LNCaP clone FGC (cell line): Measurements from ENCODE around the gene SP2.

Experiments
- DNase-seq: peaks from one replicate; pipeline ENCODE4 v3.0.0-alpha.2; 2011; ENCODE audit warnings: low read depth
- H3K4me3 ChIP-seq: 2 replicates; pipeline ENCODE4 v1.5.1; 2011; ENCODE audit warnings: mild to moderate bottlenecking, low read depth, low read length, control low read depth
- CTCF ChIP-seq: IDR thresholded peaks from 2 replicates; pipeline ENCODE4 v1.5.1; 2012; ENCODE audit warnings: mild to moderate bottlenecking; ENCODE audit not compliant: control insufficient read depth, insufficient read depth; ENCODE audit errors: extremely low read depth

Gene SP2

DNA sequence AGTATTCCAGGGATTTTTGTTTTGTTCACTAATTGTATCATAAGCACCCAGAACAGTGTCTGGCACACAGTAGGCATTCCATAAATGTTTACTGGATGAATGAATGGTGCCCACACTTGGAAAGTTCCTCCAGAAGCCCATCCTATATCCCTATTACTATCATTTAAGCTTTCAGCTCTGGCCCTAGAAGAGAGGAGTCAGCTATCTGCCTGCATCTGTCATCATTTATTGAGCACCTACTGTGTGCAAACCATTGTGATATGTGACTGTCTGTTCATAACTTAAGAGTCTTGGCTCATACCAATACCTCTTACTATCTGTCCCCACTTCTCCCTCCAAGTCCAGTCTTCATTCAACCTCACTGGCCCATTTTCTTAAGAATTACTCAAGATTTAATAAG is 25.0 kb upstream of the SP2 start:
- no peak overlapping the region for H3K4me3 ChIP-seq
- no peak for TF ChIP-seq CTCF
- no peak for DNase-seq

GRCh38 chr17:47872019-47872650 is 23.9 kb upstream of the SP2 start:
- H3K4me3 ChIP-seq, result no peak overlapping the region
- TF ChIP-seq CTCF, result no peak
- no peak for DNase-seq

- H3K4me3 ChIP-seq, result no peak overlapping the region
- DNase-seq, result no peak
- no peak for TF ChIP-seq CTCF
These were observed 23.3 kb upstream of the SP2 start for GRCh38 chr17:47872651-47873161.

DNA sequence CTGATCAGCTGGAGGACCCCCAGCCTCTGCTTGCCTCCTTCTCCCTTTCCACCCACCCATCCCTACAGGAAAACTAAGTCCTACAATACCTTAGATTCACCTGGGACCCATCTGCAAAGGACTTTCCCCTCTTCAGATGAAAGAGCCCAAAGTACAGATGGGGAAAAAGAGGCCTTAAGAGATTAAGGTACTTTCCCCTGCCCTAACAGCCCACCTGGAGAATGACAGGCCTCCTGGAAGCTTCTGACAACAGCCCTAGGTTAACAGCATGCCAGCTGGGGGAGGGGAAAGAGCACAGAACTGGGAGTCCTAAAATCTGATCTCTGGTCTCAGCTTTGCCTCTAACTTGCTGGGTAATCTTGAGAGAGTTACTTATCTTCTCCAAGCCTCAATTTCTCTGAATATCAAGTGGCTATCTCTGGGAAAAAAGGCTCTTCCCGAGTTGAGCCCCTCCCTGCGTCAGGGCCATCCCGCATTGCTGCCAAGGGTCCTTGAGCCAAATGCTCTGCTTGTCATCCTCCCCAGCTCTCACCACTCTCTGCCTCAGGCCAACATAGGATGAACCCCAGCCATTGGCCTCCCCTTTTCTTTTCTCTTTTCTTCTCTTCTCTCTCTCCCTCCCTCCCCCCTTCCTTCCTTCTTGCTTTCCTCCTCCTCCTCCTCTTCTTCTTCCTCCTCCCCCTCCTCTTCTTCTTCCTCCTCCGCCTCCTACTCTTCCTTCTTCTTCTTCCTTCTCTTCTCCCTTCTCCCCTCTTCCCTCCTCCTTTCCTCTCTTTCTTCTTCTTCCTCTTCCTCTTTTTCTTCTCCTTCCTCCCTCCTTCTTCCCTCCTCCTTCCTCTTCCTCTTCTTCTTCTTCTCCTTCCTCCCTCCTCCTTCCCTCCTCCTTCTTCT is 22.6 kb upstream of the SP2 start:
- DNase-seq, result no peak
- TF ChIP-seq CTCF, result no peak
- no peak overlapping the region for H3K4me3 ChIP-seq

- H3K4me3 ChIP-seq, result no peak overlapping the region
- no peak for TF ChIP-seq CTCF
- DNase-seq, result no peak
These were observed 20.7 kb upstream of the SP2 start for GRCh38 chr17:47875011-47875985.

DNA sequence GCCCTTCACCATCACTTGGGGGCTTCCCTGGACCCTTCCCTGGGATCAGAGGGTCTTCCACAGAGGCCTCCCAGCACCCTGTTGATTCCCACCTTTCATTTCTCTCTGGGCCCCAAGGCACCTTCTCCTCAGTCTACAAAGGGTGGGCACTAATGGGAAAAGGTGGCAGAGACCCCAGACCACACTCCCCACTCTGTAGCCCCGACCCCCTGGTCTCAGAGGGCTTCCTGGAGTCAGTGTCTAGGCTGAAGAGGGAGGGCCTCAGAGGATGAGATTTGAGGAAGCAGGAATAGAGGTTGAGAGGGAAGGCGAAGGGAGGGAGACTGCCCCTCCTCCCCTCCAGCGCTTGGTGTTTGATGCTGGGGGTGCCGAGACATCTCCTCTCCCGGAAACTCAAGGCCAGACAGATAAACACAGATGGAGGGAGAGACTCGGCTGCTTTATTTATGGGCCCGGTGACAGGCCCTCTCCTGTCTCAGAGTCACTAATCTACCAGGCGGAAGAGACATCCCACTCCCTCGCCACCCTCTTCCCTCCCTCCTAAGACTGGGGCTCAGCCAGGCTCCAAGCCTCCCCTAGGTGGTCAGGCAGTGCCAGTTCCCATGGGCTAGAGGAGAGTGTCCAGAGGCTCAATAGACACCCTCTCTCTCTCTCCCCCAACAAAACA is 18.5 kb upstream of the SP2 start:
- no peak for DNase-seq
- no peak for TF ChIP-seq CTCF
- H3K4me3 ChIP-seq, result no peak overlapping the region
